Hindlimb muscle (tissue), 1 donor: ENCODE data around the gene ZBTB25. TPM values are rescaled to one million over a fixed set of nuclear protein-coding genes. Genes with fewer than 3 reads are reported as not detected.

Experiments
- polyA plus RNA-seq: library from polyadenylated mRNA; unstranded; fragments of 120-200 nt; gene quantifications from one replicate; pipeline ENCODE4 v1.2.1, GENCODE V29; 2013; ENCODE audit not compliant: insufficient read length

ZBTB25 gene
- polyA plus RNA-seq, 1 donor: 7.8 TPM

Other genes with a start within 250 kb of the ZBTB25 start
- 0.41 TPM for gene ESR2, start 209.5 kb downstream of the ZBTB25 start, polyA plus RNA-seq
- 45.7 TPM for gene MTHFD1, start 115.5 kb downstream of the ZBTB25 start, polyA plus RNA-seq
- 0.45 TPM for gene AKAP5, start 38.3 kb downstream of the ZBTB25 start, polyA plus RNA-seq
- gene ZBTB1, start 932 bp upstream of the ZBTB25 start, polyA plus RNA-seq: 28.6 TPM
- 6.0 TPM for gene HSPA2, start 36.9 kb upstream of the ZBTB25 start, polyA plus RNA-seq
- gene PPP1R36, start 46.1 kb upstream of the ZBTB25 start, polyA plus RNA-seq: not detected
- 24.8 TPM for gene PLEKHG3, start 200.6 kb upstream of the ZBTB25 start, polyA plus RNA-seq